Skeletal muscle tissue (tissue), 5 donors: ENCODE data around the gene ESRP2. TPM values are rescaled to one million over a fixed set of nuclear protein-coding genes. Genes with fewer than 3 reads are reported as not detected.

Source experiments
- H3K27ac ChIP-seq: one replicate; pipeline ENCODE4 v1.7.0; 2013; ENCODE audit warnings: mild to moderate bottlenecking, low read depth, low read length, inconsistent platforms
- H3K27me3 ChIP-seq, 3 donors: one replicate each; pipeline ENCODE4 v1.7.0; 2013; ENCODE audit warnings: low read length in 3 of 3; ENCODE audit not compliant: control insufficient read depth in 3 of 3, insufficient read depth in 3 of 3
- H3K36me3 ChIP-seq, 3 donors: one replicate each; pipeline ENCODE4 v1.7.0; 2013; ENCODE audit warnings: low read length in 3 of 3; ENCODE audit not compliant: control insufficient read depth in 3 of 3, insufficient read depth in 3 of 3
- H3K4me1 ChIP-seq, 3 donors: one replicate each; pipeline ENCODE4 v1.7.0; 2013; ENCODE audit warnings: low read length in 3 of 3, mild to moderate bottlenecking in 3 of 3; ENCODE audit not compliant: control insufficient read depth in 3 of 3, insufficient read depth in 3 of 3
- H3K4me3 ChIP-seq, 3 donors: one replicate each; pipeline ENCODE4 v1.7.0; 2013; ENCODE audit warnings: low read length in 3 of 3
- H3K9ac ChIP-seq, 3 donors: one replicate each; pipeline ENCODE4 v1.7.0; 2013; ENCODE audit warnings: low read length in 3 of 3, mild to moderate bottlenecking in 3 of 3, moderate library complexity in 2 of 3, low read depth in 1 of 3
- H3K9me3 ChIP-seq, 3 donors: one replicate each; pipeline ENCODE4 v1.7.0; 2013; ENCODE audit warnings: low read length in 3 of 3; ENCODE audit not compliant: control insufficient read depth in 3 of 3
- small RNA-seq: library from RNA; depleted of rRNA; stranded (forward); fragments of <200 nt; gene quantifications from one replicate; pipeline ENCODE3, GENCODE V24; 2014
- total RNA-seq: library from RNA; depleted of rRNA; stranded (reverse); fragments of >200 nt; gene quantifications from one replicate; pipeline ENCODE4 v1.2.3, GENCODE V29; 2014
- donor health status: Osteomylitis.

ESRP2 gene
- total RNA-seq, 1 donor from 2014 or later: not detected

DNA sequence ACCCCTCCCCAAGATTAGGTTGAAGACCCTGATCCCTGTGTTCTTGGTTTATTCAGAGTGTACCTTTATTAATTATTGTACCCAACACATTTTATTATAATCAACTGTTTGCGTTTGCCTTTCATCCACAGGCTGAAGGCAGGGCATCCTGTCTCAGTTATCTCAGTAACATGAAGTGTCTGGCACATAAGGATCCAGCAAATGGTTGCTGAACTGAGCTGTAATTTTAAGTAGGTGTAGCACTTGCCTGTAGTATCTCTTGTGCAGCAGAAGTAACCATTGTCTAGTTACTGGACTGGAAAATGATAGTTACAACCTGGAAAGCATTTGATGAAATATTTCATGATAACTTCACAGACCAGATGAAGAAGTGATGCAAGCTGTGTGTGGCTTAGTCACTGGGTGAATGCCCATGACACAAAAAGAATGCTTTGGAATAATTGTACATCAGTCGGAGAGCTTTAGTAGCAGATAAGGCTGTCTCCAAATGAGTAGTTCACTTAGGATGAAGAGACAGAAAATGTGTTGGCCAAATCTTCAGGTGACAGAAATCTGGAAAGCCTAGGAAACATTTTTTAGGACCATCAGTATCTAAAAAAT, 56.6 kb downstream of the ESRP2 start:
- H3K27ac ChIP-seq: no peak overlapping the region
- no peaks in the 10 kb centered on the region for H3K9me3 ChIP-seq
- H3K4me3 ChIP-seq: no peak overlapping the region
- no peak overlapping the region for H3K9ac ChIP-seq
- peaks cover 0 to 16% (median 10%) of the 10 kb centered on the region in 3 donors for H3K36me3 ChIP-seq
- H3K4me1 ChIP-seq: peaks cover 0 to 12% (median 4%) of the 10 kb centered on the region in 3 donors
- H3K27me3 ChIP-seq: no peaks in the 10 kb centered on the region

Small RNAs within 50 kb of the gene (small RNA-seq; reads per million reads assigned to genes)
- not detected for gene RF00554
- gene RNU6-1262P: not detected

Other genes with a start within 250 kb of the ESRP2 start
- gene DPEP2, start 236.6 kb downstream of the ESRP2 start, total RNA-seq: 1.0 TPM
- not detected for gene DPEP2NB, start 220.2 kb downstream of the ESRP2 start, total RNA-seq
- 14.1 TPM for gene DDX28, start 212.9 kb downstream of the ESRP2 start, total RNA-seq
- 15.1 TPM for gene DUS2, start 212.8 kb downstream of the ESRP2 start, total RNA-seq
- 29.2 TPM for gene NFATC3, start 150.8 kb downstream of the ESRP2 start, total RNA-seq
- gene PLA2G15, start 9.2 kb upstream of the ESRP2 start, total RNA-seq: 23.0 TPM
- 9.4 TPM for gene SLC7A6, start 28.4 kb upstream of the ESRP2 start, total RNA-seq
- gene SLC7A6OS, start 74.8 kb upstream of the ESRP2 start, total RNA-seq: 11.0 TPM
- gene PRMT7, start 74.9 kb upstream of the ESRP2 start, total RNA-seq: 49.1 TPM
- under 0.01 TPM for gene SMPD3, start 212.4 kb upstream of the ESRP2 start, total RNA-seq